Cardiac muscle cell (in vitro differentiated cells and primary cell): Measurements from ENCODE around the gene APEH. TPM values are rescaled to one million over a fixed set of nuclear protein-coding genes. Genes with fewer than 3 reads are reported as not detected.

Source experiments
- DNase-seq, 2 donors: peaks; one replicate each; pipeline versions ENCODE4 v3.0.0 to v3.0.0-alpha.2; 2010 to 2017; ENCODE audit warnings: low read depth in 1 of 2, low spot score in 1 of 2
- H3K27ac ChIP-seq: fragments of 200-600 bp; sonication (generic); 2 replicates; pipeline ENCODE4 v1.5.1; 2016
- H3K27me3 ChIP-seq: fragments of 200-600 bp; sonication (generic); 2 replicates; pipeline ENCODE4 v1.6.0; 2016; ENCODE audit warnings: control low read depth
- H3K36me3 ChIP-seq: fragments of 200-600 bp; sonication (generic); 2 replicates; pipeline ENCODE4 v1.5.1; 2016; ENCODE audit warnings: control low read depth
- H3K4me1 ChIP-seq: fragments of 200-600 bp; sonication (generic); 2 replicates; pipeline ENCODE4 v1.8.1; 2017; ENCODE audit warnings: low read depth, mild to moderate bottlenecking, mixed run types
- H3K4me3 ChIP-seq: fragments of 200-600 bp; sonication (generic); 2 replicates; pipeline ENCODE4 v1.5.1; 2016; ENCODE audit warnings: mild to moderate bottlenecking
- H3K9me3 ChIP-seq: fragments of 200-600 bp; sonication (generic); 2 replicates; pipeline ENCODE4 v1.5.1; 2017; ENCODE audit warnings: low read depth, mild to moderate bottlenecking, control low read depth
- polyA plus RNA-seq: library from polyadenylated mRNA; unstranded; fragments of >200 nt; fragmentation: Nextera tagmentation; extraction: Ambion mirVana; gene quantifications from 2 replicates; pipeline ENCODE4 v1.2.1, GENCODE V29; 2016
- total RNA-seq: library from RNA; depleted of rRNA; stranded (reverse); fragments of >200 nt; gene quantifications from 2 replicates; pipeline ENCODE4 v1.2.3, GENCODE V29; 2016
- TF ChIP-seq, protein P1 (sequence below): IDR thresholded peaks from 2 replicates; pipeline ENCODE4 v1.5.1; 2012; ENCODE audit warnings: low read depth, mild to moderate bottlenecking, low read length

Gene APEH
- total and polyA plus RNA-seq, 2 experiments from 2014 or later: 165 to 216 TPM

DNA sequence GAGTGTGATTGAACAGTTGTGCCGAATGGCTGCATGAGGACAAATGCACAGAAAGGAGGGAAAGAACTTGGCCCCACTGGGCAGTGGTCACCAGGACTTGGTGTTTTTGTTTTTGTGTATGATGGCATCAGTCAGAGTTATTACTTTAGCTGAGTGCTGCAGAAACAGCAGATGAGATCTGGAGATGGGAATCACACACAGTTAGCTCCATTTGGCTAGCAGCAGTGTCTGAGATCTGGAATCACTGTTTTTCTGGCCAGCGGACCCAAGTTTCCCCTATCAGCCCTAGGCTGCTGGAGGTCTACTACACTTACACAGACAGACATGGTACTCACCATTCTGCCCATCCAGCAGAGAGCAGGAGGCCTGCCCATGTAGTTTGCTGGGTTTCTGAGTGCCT, 45.9 kb upstream of the APEH start:
- no peaks in the 10 kb centered on the region for H3K36me3 ChIP-seq
- TF ChIP-seq, protein P1, sequence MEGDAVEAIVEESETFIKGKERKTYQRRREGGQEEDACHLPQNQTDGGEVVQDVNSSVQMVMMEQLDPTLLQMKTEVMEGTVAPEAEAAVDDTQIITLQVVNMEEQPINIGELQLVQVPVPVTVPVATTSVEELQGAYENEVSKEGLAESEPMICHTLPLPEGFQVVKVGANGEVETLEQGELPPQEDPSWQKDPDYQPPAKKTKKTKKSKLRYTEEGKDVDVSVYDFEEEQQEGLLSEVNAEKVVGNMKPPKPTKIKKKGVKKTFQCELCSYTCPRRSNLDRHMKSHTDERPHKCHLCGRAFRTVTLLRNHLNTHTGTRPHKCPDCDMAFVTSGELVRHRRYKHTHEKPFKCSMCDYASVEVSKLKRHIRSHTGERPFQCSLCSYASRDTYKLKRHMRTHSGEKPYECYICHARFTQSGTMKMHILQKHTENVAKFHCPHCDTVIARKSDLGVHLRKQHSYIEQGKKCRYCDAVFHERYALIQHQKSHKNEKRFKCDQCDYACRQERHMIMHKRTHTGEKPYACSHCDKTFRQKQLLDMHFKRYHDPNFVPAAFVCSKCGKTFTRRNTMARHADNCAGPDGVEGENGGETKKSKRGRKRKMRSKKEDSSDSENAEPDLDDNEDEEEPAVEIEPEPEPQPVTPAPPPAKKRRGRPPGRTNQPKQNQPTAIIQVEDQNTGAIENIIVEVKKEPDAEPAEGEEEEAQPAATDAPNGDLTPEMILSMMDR: no peak
- no peak overlapping the region for H3K4me3 ChIP-seq
- no peaks in the 10 kb centered on the region for H3K4me1 ChIP-seq
- H3K27ac ChIP-seq: no peak overlapping the region
- no peak for DNase-seq
- H3K9me3 ChIP-seq: no peaks in the 10 kb centered on the region
- H3K27me3 ChIP-seq: no peaks in the 10 kb centered on the region

DNA sequence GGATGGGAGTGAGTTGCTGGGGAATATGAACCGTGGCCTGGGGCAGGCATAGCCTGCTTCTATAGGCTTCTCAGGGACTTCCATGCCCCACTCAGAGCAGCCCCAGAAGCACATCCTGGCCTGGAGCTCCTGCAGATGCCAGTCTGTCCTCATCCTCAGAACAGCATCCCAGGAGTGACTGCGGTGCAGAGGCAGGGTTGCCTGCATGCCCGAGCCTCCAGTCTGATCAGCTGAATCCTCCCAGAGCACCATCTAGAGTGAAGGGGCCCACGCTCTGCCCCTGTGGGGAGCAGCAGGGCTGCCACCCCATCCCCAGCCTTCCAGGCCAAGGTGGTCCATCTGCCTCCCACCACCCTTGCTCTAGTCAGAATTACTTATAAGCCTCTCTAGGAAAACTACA, 44.7 kb upstream of the APEH start:
- Histone ChIP-seq H3K4me3 (no peak overlapping the region), H3K27ac (no peak overlapping the region), H3K9me3 (no peaks in the 10 kb centered on the region), H3K27me3 (no peaks in the 10 kb centered on the region), H3K4me1 (no peaks in the 10 kb centered on the region), H3K36me3 (no peaks in the 10 kb centered on the region)
- no peak for DNase-seq
- TF ChIP-seq, protein P1: no peak

- H3K4me3 ChIP-seq: no peak overlapping the region
- H3K36me3 ChIP-seq: no peaks in the 10 kb centered on the region
- no peak for DNase-seq
- TF ChIP-seq, protein P1: no peak
- no peaks in the 10 kb centered on the region for H3K9me3 ChIP-seq
- H3K27ac ChIP-seq: no peak overlapping the region
- H3K4me1 ChIP-seq: no peaks in the 10 kb centered on the region
- H3K27me3 ChIP-seq: no peaks in the 10 kb centered on the region
Observed at GRCh38 chr3:49629866-49630265, 44.3 kb upstream of the APEH start.

- peak in 1 of 2 donors; percentile 6 for DNase-seq
- Histone ChIP-seq H3K4me3 (no peak overlapping the region), H3K9me3 (no peaks in the 10 kb centered on the region), H3K27me3 (no peaks in the 10 kb centered on the region), H3K4me1 (no peaks in the 10 kb centered on the region), H3K27ac (no peak overlapping the region), H3K36me3 (no peaks in the 10 kb centered on the region)
- TF ChIP-seq, protein P1: no peak
Observed at GRCh38 chr3:49630784-49631183, 43.4 kb upstream of the APEH start.

GRCh38 chr3:49634736-49635135, 39.4 kb upstream of the APEH start:
- no peak overlapping the region for H3K4me3 ChIP-seq
- TF ChIP-seq, protein P1: no peak
- H3K9me3 ChIP-seq: no peaks in the 10 kb centered on the region
- no peaks in the 10 kb centered on the region for H3K27me3 ChIP-seq
- H3K27ac ChIP-seq: no peak overlapping the region
- peak in 1 of 2 donors; percentile 13 for DNase-seq
- H3K36me3 ChIP-seq: no peaks in the 10 kb centered on the region
- H3K4me1 ChIP-seq: peaks cover 7% of the 10 kb centered on the region
